HG03442 (cell line): Measurements from ENCODE around the gene KLLN.
"Not testable (repeated sequence)": the region's sequence is repeated elsewhere in the genome, so short reads cannot be mapped to it uniquely, and the experiment has no call there.

Source experiments
- ATAC-seq: cut with Tn5 transposase; IDR thresholded peaks from one replicate; pipeline ENCODE4 v1.9.1; 2021; ENCODE audit warnings: mild to moderate bottlenecking, moderate library complexity; ENCODE audit not compliant: unreplicated experiment

KLLN gene

DNA sequence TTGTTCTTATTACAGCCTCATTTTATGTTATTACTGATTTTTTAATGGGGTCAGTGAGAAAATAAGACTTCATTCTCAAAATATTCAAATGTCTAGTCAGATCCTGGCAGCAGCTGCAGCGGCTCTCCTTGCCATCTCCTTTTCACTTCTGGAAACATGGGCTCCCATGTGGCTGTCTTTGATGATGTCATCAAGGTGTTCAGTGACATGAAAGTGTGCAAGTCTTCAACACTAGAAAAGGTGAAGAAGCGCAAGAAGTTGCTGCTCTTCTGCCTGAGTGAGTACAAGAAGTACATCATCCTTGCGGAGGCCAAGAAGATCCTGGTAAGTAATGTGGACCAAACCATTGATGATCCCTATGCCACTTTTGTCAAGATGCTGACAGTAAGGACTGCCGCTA is 19.6 kb downstream of the KLLN start:
- ATAC-seq = no peak

DNA sequence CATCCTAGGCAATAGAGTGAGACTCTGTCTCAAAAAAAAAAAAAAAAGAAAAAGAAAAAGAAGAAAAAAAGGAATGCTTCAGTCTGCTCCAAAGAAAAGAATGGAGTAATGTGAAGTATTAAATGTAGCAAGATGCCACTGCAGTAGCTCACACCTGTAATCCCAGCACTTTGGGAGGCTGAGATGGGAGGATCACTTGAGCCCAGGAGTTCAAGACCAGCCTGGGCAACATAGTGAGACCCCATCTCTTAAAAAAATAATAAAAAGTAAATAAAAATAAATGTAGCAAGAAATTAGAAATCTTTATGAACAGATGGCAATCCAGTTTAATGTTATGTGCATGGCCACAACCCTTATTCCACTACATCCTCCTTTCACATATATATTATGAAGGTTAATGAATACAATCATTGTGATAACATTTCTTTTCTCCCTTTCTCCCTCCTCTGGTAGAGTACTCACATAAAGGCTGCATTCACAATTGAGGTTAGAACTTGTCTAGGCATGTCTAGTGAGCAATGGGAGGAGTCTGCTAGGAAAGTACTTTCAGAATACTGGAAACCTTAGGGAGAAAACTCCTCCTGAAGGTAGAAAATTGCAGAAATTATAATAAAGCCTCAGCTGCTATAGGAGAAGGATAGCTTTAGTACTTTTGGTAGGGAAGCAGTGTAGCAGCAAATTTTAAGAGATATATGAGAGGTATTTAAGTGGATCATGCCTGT is 20.4 kb downstream of the KLLN start:
- no peak for ATAC-seq

DNA sequence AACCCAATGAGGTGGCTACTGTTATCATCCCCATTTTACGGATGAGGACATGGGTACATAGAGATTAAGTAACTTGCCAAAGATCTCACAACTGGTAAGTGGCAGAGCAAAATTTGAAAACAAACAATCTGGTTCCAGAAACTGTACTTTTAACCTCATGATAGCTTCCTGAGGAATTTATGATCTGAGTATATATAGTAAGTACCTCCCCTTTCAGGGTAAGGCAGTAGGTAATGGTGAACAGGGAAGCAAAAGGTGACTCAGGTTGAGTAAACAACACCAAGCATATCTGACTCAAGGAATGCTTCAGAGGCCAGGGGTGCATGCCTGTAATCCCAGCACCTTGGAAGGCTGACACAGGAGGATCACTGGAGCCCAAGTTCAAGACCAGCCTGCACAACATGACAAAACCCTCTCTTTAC is 21.1 kb downstream of the KLLN start:
- ATAC-seq = no peak

DNA sequence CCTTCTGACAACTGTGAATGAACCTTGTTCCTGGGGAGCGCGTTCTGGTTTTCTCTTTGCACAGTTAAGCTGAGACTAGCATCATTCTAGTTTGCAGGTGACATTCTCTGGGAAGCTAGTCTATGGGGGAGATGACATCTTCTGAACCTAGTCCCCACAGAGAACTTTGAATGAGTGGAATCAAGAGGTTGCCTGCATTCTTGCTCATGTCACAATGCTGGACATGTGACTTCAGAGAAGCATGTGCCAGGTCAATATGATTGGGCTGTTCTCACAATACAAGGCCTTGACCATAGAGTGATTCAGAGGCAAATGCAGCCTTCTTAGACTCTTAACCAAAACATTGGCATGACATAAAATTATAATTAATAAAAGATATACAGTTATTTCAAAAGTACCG is 22.1 kb downstream of the KLLN start:
- no peak for ATAC-seq

DNA sequence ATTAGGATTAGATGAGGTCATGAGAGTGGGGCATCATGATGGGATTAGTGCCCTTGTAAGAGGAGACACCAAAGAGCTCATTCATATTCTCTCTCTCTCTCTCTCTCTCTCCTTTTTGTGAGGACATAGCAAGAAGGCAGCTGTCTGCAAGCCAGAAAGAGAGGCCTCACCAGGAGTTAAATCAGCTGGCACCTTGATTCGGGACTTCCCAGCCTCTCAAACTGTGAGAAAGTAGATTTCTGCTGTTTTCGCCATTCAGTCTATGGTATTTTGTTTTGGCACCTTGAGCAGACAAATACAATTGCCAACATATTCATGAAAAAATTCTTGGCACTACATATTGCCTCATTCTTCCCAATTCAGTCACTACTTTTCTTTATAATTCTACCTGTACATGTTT is 24.7 kb downstream of the KLLN start:
- ATAC-seq = no peak

DNA sequence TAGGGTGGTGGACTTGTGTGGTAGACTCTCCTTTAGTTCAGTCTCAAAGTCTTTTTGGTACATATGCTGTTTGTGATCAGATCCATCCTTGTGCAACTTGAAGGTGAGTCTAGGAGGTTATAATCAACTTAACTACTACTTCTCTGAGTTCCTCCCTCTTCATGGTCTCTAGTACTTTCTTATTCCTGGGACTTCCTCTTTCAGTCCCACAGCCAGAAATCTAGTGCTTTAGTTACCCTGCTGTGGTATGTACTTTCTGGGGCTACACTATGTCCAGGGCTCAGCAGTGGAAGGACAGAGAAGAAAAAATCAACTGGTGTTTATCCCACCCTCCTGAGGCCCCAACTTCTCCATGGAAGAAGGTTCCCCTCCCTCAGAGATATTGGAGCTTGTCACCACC is 25.9 kb downstream of the KLLN start:
- no peak for ATAC-seq

DNA sequence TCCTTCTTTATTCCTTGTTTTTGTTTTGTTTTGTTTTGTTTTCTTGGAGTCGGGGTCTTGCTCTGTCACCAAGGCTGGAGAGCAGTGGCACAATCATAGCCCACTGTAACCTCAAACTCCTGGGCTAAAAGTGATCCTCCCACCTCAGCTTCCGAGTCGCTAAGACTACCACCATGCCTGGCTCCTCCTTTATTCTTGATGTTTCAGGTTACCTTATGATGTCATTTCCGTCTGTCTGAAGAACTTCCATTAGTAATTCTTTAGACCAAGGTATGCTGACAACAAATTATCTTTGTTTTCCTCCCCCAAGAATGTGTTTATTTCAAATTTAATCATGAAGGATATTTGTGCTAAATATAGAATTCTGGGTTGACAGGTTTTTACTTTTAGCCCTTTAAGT is 27.2 kb downstream of the KLLN start:
- ATAC-seq = no peak

DNA sequence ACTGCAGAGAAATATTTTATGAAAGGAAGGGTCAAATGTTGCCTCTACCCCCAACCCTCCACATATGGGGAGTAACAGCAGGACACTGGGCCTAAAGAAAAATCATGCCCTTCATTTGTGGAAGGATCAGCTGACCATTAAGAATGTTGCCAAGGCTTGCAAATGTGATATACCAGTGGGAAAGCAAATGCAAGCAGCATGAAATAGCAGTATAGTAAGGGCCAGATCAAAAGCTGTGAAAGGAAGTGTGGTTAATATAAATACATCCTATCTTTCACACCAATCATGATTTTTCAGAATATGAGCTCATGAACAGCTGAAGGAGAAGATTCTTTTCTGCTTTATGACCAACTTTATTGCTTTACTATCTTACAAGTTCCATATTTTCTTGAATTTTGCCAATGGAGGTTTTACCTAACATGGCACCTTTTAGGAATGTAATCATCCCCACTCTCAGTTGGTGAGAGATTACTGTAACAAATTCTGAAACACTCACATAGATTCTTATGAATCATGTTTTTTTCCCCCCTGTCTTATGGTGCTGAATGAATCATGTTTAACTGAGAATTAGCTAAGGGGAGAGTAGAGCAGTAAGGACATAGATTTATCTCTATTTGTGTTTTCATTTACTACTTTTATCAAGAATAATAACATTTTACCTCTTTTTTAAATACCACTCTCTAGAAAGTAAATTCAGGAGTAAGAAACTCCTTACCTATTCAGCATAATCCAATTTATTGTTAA is 33.2 kb downstream of the KLLN start:
- ATAC-seq = no peak

DNA sequence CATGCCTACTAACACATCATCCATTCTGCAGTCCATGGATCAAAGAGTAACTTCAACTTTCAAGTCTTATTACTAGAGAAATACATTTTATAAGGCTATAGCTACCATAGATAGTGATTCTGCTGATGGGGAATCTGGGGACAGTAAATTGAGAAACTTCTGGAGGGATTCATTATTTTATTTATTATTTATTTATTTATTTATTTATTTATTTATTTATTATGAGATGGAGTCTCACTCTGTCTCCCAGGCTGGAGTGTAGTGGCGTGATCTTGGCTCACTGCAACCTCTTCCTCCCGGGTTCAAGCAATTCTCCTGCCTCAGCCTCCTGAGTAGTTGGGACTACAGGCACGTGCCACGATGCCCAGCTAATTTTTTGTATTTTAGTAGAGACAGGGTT is 34.3 kb downstream of the KLLN start:
- not testable (repeated sequence) for ATAC-seq

DNA sequence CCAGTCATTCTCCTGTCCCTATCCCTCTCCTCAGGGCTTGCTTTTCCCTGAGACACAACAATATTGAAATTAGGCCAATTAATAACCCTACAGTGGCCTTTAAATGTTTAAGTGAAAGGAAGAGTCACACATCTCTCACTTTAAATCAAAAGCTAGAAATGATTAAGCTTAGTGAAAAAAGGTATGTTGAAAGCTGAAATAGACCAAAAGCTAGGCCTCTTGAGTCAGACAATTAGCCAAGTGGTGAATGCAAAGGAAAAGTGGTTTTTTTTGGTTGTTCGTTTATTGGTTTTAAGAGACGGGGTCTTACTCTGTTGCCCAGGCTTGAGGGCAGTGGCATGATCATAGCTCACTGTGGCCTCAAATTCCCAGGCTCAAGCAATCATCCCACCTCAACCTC is 35.7 kb downstream of the KLLN start:
- no peak for ATAC-seq

DNA sequence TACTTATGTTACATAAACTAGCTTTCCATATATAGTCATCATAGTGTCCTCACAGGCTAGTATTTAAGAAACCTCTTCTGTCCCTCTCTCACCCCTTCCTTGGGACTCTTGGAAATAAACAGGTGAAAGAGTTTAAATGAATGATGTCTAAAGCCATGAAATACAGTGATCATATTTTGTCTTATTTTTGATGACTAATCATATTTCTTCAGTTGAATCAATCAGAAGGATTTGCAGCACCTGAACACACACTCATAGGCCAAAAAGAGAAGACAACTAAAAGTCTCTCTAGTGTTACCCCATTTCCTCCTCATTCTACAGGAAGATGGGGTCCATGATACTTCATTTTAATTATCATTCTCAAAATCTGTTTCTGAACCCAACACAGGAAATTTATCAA is 36.7 kb downstream of the KLLN start:
- ATAC-seq = no peak

DNA sequence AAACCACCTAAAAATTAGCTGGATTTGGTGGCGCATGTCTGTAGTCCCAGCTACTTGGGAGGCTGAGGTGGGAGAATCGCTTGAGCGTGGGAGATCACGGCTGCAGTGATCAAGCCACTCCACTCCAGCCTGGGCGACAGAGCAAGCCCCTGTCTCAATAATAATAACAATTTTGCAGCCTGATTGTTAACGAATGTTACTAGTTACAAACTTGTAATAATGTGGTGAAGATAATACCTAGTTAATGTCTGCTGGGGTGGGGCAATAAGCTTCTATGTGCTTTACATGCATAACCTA is 44.1 kb downstream of the KLLN start:
- ATAC-seq = no peak

DNA sequence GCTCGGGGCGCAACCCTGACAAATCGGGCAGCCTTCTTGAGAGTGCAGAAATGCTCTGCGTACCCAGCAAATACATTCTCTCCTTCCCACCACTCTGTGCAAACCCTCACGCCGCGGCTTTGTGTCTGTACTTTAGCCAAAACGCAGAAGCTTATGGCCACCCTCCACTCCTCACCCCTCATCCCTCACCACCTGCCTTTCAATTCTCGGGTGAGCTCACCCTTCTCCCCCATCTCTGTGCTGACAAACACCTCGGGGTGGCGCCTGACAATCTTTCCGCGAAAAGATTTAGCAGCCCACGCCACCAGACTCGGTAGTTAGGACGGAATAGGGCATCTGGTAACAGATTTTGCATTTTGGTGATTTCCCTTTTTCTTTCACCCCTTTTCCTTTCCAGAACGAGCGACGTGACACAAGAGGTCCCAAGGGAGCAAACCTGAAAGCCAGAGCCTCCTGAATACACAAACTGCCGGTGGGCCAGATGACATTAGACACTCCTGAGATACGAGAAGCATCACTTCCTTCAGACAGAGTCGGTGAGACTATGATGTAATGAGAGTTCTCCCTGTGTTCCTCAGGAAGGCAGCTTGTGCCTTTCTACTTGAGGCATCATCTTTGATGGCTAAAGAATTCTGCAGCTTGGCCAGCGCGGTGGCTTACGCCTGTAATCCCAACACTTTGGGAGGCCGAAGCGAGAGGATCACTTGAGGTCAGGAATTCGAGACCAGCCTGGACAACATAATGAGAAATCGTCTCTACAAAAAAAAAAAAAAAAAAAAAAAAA is 44.6 kb downstream of the KLLN start:
- peak; percentile 43 for ATAC-seq

DNA sequence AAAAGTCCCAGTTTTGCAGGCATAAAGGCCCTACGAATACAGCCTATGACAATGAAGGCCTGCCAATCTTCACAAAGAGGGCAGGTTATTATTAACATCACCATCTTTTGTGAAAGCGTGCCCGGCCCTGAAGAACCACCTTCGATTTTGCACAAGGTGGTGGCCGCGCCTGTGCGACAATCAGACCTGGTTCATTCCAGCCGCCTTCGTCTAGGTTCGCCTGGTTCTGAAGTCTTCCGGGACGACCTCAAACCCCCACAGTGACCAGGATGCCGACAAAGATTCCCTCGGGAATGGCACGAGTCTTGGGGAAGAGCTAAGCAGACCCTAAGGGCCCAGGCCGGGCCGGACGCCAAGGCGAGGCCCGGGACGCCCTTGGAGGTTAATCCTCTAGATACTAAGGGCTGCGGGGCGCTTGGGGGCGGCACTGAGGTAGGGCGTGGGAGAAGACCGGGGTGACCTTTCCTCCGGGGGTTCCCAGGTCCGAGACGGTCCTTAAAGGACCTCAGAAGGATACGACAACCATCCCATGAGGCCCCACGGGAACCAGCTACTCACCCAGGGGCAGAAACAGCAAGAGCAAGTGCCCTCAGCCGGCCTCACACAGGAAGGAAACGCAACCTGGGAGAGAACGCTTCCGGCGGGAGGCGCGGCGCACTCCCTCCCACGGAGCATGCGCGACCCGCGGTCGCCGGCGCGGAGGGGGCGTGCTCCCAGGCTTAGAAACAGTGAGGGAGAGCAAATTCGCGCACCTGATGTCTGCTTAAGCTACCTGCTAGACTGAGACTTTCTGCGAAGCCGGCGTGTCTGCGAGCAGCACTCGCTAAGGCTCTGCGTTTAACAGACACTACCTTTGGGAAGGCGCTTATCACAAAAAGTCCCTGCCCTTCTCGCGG is 45.5 kb downstream of the KLLN start, which contains the start of gene ATAD1:
TSS of gene ATAD1 (minus strand) at position 618 of the 896 bp plus-strand sequence. CDS start 3,627 bp downstream, outside the sequence.
- ATAC-seq = peak; percentile 65

DNA sequence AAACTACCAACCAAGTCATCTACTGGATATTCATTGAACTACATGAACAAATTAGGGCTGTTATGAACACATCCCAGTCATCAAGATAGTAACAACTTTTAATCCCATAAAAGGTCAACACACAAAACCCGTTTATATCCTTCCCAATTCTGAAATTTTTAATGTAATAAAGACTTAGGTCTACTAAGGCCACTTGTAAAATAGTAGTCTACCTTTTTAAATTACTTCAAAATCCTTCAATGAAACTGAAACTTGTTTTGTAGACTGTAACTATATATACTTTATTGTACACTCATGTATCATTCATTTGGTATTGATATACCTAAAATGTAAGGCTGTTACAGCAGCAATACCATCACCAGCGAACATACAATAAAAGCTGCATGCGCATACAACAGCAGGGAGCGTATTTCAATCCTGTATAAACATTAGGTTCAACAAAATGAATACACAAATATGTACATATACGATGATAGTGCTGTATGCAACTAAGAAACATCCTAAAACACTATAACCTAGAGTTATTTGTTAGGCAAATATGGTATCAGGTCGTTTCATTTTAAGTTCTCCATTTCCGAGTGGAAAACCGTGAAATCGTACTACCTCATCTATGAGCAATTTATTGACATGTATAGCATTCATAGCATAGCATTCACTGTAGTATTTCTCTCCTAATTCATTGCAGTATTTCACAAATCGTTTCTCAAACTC is 46.3 kb downstream of the KLLN start:
- ATAC-seq = peak; percentile 1

DNA sequence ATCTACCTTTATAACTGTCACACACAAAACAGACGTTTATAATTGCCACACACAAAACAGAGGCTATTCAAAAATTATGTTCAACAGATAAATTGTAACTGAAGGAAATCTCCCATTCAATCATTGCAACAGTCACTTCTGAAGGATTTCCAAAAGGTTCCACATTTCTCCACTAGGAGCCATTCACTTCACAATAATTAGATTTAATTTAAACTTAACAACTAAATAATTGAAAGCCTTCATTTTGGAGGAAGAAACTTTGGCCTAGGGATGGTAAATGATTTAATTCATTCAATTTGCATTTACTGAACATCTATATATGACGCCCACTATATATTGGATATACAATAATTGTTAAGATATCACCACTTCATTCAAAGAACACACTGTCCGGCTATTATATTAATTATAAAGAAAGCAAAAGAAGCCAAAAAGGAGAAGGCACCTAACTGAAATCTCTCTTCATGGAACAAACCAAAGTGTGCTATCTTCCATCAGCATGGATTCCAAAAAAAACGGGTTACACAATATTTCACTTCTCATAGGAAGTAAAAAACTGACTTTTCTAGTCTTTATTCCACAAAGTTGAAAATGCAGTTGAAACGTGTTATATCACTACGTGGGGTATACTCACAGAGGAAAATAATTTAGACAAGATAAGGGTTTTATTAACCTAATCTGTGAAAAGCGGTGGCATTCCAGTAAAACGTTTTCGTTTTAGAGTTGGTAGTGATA is 47.0 kb downstream of the KLLN start:
- ATAC-seq = no peak
